ENCODE data around the gene GREM2. TPM values are rescaled to one million over a fixed set of nuclear protein-coding genes. Genes with fewer than 3 reads are reported as not detected.

Gene GREM2
- total RNA-seq, 1 experiment from 2014 or later: not detected

GRCh38 chr1:240582953-240583352 is 29.0 kb downstream of the GREM2 start:
- no peaks in the 10 kb centered on the region for H3K36me3 ChIP-seq (ENCODE audit: insufficient read depth, low read length, poor library complexity, severe bottlenecking)
- DNase-seq (ENCODE audit: low spot score): peak; percentile 32
- no peaks in the 10 kb centered on the region for H3K4me1 ChIP-seq (ENCODE audit: insufficient read depth, low read length, poor library complexity, severe bottlenecking)
- intact Hi-C loops (cut with micrococcal nuclease; ENCODE audit: unreplicated experiment): no loop called here
- no peak overlapping the region for H3K27ac ChIP-seq (ENCODE audit: low read depth, low read length, poor library complexity, severe bottlenecking)
- POLR2A ChIA-PET (ENCODE audit: low non-redundant PET): no interaction called here
- H3K9me3 ChIP-seq (ENCODE audit: low read depth, low read length, poor library complexity, severe bottlenecking): no peaks in the 10 kb centered on the region
- TF ChIP-seq EZH2 (IDR thresholded peaks at IDR 0.05; ENCODE audit: borderline replicate concordance, low read depth, low read length, poor library complexity, severe bottlenecking) (no peak), CTCF (conservative IDR thresholded peaks at IDR 0.05; ENCODE audit: low read depth, low read length) (no peak)
- H3K27me3 ChIP-seq (replicated peaks; ENCODE audit: insufficient read depth, low read depth, low read length, poor library complexity): no peaks in the 10 kb centered on the region
- BruUV-seq (replicated peaks): no TSS peak
- H3K4me3 ChIP-seq (ENCODE audit: low read depth, low read length, poor library complexity, severe bottlenecking): no peak overlapping the region
- CTCF ChIA-PET: no interaction called here

- ChIA-PET CTCF (no interaction called here), POLR2A (ENCODE audit: low non-redundant PET) (no interaction called here)
- no TSS peak for BruUV-seq (replicated peaks)
- no peak overlapping the region for H3K4me3 ChIP-seq (ENCODE audit: low read depth, low read length, poor library complexity, severe bottlenecking)
- no peak for DNase-seq (ENCODE audit: low spot score)
- no peaks in the 10 kb centered on the region for H3K27me3 ChIP-seq (replicated peaks; ENCODE audit: insufficient read depth, low read depth, low read length, poor library complexity)
- H3K36me3 ChIP-seq (ENCODE audit: insufficient read depth, low read length, poor library complexity, severe bottlenecking): no peaks in the 10 kb centered on the region
- no peaks in the 10 kb centered on the region for H3K4me1 ChIP-seq (ENCODE audit: insufficient read depth, low read length, poor library complexity, severe bottlenecking)
- intact Hi-C loops (cut with micrococcal nuclease; ENCODE audit: unreplicated experiment): no loop called here
- TF ChIP-seq EZH2 (IDR thresholded peaks at IDR 0.05; ENCODE audit: borderline replicate concordance, low read depth, low read length, poor library complexity, severe bottlenecking) (no peak), CTCF (conservative IDR thresholded peaks at IDR 0.05; ENCODE audit: low read depth, low read length) (no peak)
- H3K9me3 ChIP-seq (ENCODE audit: low read depth, low read length, poor library complexity, severe bottlenecking): no peaks in the 10 kb centered on the region
- no peak overlapping the region for H3K27ac ChIP-seq (ENCODE audit: low read depth, low read length, poor library complexity, severe bottlenecking)
Measured at GRCh38 chr1:240579511-240579910, 32.4 kb downstream of the GREM2 start.

GRCh38 chr1:240577095-240577494 is 34.9 kb downstream of the GREM2 start:
- DNase-seq (ENCODE audit: low spot score): no peak
- CTCF ChIA-PET: no interaction called here
- POLR2A ChIA-PET (ENCODE audit: low non-redundant PET): no interaction called here

More at GRCh38 chr1:240577095-240577494, 34.9 kb downstream of the GREM2 start:
- H3K27ac ChIP-seq (ENCODE audit: low read depth, low read length, poor library complexity, severe bottlenecking): no peak overlapping the region
- H3K4me3 ChIP-seq (ENCODE audit: low read depth, low read length, poor library complexity, severe bottlenecking): no peak overlapping the region
- H3K27me3 ChIP-seq (replicated peaks; ENCODE audit: insufficient read depth, low read depth, low read length, poor library complexity): peaks cover 2% of the 10 kb centered on the region
- H3K36me3 ChIP-seq (ENCODE audit: insufficient read depth, low read length, poor library complexity, severe bottlenecking): no peaks in the 10 kb centered on the region
- intact Hi-C loops (cut with micrococcal nuclease; ENCODE audit: unreplicated experiment): no loop called here
- BruUV-seq (replicated peaks): no TSS peak
- no peaks in the 10 kb centered on the region for H3K9me3 ChIP-seq (ENCODE audit: low read depth, low read length, poor library complexity, severe bottlenecking)
- TF ChIP-seq EZH2 (IDR thresholded peaks at IDR 0.05; ENCODE audit: borderline replicate concordance, low read depth, low read length, poor library complexity, severe bottlenecking) (no peak), CTCF (conservative IDR thresholded peaks at IDR 0.05; ENCODE audit: low read depth, low read length) (no peak)
- no peaks in the 10 kb centered on the region for H3K4me1 ChIP-seq (ENCODE audit: insufficient read depth, low read length, poor library complexity, severe bottlenecking)
